Measurements from ENCODE around the gene UST.
"Not testable (repeated sequence)": the region's sequence is repeated elsewhere in the genome, so short reads cannot be mapped to it uniquely, and the experiment has no call there.

DNA sequence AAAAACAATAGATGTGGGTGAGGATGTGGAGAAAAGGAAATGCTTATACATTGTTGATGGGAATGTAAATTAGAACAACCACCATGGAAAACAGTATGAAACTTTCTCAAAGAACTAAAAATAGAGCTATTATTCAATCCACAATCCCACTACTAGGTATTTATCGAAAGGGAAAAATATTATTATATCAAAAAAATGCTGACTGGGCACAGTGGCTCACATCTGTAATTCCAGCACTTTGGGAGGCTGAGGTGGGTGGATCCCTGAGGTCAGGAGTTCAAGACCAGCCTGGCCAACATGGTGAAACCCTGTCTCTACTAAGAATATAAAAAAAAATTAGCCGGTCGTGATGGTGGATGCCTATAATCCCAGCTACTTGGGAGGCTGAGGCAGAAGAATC lies 357.1 kb downstream of the UST start:
- TF ChIP-seq, protein P1, sequence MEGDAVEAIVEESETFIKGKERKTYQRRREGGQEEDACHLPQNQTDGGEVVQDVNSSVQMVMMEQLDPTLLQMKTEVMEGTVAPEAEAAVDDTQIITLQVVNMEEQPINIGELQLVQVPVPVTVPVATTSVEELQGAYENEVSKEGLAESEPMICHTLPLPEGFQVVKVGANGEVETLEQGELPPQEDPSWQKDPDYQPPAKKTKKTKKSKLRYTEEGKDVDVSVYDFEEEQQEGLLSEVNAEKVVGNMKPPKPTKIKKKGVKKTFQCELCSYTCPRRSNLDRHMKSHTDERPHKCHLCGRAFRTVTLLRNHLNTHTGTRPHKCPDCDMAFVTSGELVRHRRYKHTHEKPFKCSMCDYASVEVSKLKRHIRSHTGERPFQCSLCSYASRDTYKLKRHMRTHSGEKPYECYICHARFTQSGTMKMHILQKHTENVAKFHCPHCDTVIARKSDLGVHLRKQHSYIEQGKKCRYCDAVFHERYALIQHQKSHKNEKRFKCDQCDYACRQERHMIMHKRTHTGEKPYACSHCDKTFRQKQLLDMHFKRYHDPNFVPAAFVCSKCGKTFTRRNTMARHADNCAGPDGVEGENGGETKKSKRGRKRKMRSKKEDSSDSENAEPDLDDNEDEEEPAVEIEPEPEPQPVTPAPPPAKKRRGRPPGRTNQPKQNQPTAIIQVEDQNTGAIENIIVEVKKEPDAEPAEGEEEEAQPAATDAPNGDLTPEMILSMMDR (IDR thresholded peaks at IDR 0.05 in 4 of 5, conservative IDR thresholded peaks at IDR 0.05 in 1 of 5): not testable (repeated sequence)
- not testable (repeated sequence) for TF ChIP-seq POLR2A (IDR thresholded peaks at IDR 0.05)

Data from gastrocnemius medialis (tissue), 4 donors.